Loucy (cell line): ENCODE results near the gene BCL2.

Experiments
- H2AFZ ChIP-seq: fragments of 200-600 bp; sonication (generic); 2 replicates; pipeline ENCODE4 v1.6.0; 2016; ENCODE audit warnings: antibody characterized with exemption, mild to moderate bottlenecking, low read length, moderate library complexity
- H3F3A ChIP-seq: fragments of 200-600 bp; 2 replicates; pipeline ENCODE4 v1.6.0; 2016; ENCODE audit warnings: antibody characterized with exemption, low read depth, mild to moderate bottlenecking
- H3K27me3 ChIP-seq: fragments of 200-600 bp; sonication (generic); 2 replicates; pipeline ENCODE4 v1.6.1; 2014; ENCODE audit warnings: low read length, mild to moderate bottlenecking; ENCODE audit not compliant: insufficient read depth, poor library complexity, severe bottlenecking
- H3K36me3 ChIP-seq: fragments of 200-600 bp; sonication (generic); 2 replicates; pipeline ENCODE4 v1.6.1; 2016; ENCODE audit warnings: low read length; ENCODE audit not compliant: insufficient read depth
- H3K4me1 ChIP-seq: fragments of 200-600 bp; sonication (generic); 2 replicates; pipeline ENCODE4 v1.5.1; 2014; ENCODE audit warnings: low read length, mild to moderate bottlenecking; ENCODE audit not compliant: insufficient read depth, poor library complexity, severe bottlenecking
- H3K4me2 ChIP-seq: fragments of 200-600 bp; sonication (generic); 2 replicates; pipeline ENCODE4 v1.6.0; 2014; ENCODE audit warnings: antibody characterized with exemption, low read length, low read depth, mild to moderate bottlenecking; ENCODE audit not compliant: poor library complexity, severe bottlenecking
- H3K4me3 ChIP-seq: fragments of 200-600 bp; sonication (generic); 2 replicates; pipeline ENCODE4 v1.5.1; 2014; ENCODE audit warnings: low read length, mild to moderate bottlenecking, mixed read lengths; ENCODE audit not compliant: poor library complexity, severe bottlenecking
- H3K79me2 ChIP-seq: fragments of 200-600 bp; sonication (generic); 2 replicates; pipeline ENCODE4 v1.6.1; 2014; ENCODE audit warnings: low read length; ENCODE audit not compliant: insufficient read depth
- H3K9ac ChIP-seq: fragments of 200-600 bp; sonication (generic); 2 replicates; pipeline ENCODE4 v1.6.0; 2014; ENCODE audit warnings: mild to moderate bottlenecking, low read depth, low read length, moderate library complexity; ENCODE audit not compliant: poor library complexity, severe bottlenecking
- H3K9me2 ChIP-seq: fragments of 200-600 bp; sonication (generic); replicated peaks from 2 replicates; pipeline ENCODE4 v1.6.1; 2016; ENCODE audit warnings: low read depth, low read length, mixed read lengths
- H3K9me3 ChIP-seq: fragments of 200-600 bp; sonication (generic); 2 replicates; pipeline ENCODE4 v1.6.1; 2014; ENCODE audit warnings: mild to moderate bottlenecking, antibody characterized with exemption, low read length, low read depth; ENCODE audit not compliant: insufficient read depth
- H4K20me1 ChIP-seq: fragments of 200-600 bp; sonication (generic); 2 replicates; pipeline ENCODE4 v1.6.0; 2014; ENCODE audit warnings: antibody characterized with exemption, low read length, mild to moderate bottlenecking; ENCODE audit not compliant: insufficient read depth, poor library complexity, severe bottlenecking
- EZH2phosphoT487 ChIP-seq: fragments of 200-600 bp; IDR thresholded peaks from 2 replicates; pipeline ENCODE4 v1.6.1; 2018; ENCODE audit warnings: antibody characterized with exemption, mild to moderate bottlenecking, moderate library complexity, borderline replicate concordance
- TF ChIP-seq, protein P1 (sequence below): fragments of 200-600 bp; sonication (generic); conservative IDR thresholded peaks from 2 replicates; pipeline ENCODE4 v1.5.1; 2014; ENCODE audit warnings: mild to moderate bottlenecking, antibody characterized with exemption, low read length

BCL2 gene

DNA sequence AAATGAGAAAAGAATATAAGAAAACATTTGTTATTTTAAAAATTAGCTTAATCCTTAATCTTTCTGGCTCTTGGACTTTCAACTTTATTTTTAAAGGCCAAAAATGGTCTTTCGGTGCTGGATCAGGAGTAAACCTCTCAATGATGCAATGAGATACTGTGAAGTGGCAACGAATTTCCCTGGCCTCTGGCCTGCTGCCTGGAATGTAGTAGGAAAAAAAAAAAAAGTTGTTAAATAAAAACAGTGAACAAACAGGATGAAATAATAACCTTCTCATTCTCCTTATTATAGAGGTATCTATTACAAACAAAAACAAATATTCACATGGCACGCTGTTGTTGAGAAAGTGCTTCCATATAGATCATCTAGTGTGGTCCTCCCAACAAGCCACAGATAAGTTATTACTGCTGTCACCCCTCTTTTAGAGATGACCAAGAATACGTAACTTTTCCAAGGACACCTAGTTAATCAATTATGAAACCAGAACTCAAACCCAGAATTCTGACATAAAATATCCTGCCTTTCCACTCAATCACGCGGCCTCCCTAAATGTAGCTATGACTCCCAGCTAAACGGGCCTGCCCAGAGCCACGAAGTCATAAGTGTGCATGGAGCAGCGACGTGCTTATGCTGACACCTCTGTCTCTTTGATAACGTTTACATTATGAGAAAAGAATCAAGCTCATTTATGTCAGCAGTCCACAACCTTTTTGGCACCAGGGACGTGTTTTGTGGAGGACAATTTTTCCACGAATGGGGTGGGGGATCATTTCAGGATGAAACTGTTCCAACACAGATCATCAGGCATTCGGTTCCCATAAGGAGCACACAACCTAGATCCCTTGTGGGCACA lies 170.9 kb downstream of the BCL2 start:
- Histone ChIP-seq H3K79me2 (peaks cover 49% of the 10 kb centered on the region), H3K36me3 (no peaks in the 10 kb centered on the region; the same call in 1 of the 2 replicates), H3K4me3 (no peak overlapping the region), H3K4me1 (peaks cover 29% of the 10 kb centered on the region), H3K4me2 (no peak overlapping the region), H3F3A (no peaks in the 10 kb centered on the region), H3K9ac (no peak overlapping the region), H4K20me1 (no peaks in the 10 kb centered on the region), H3K9me2 (no peaks in the 10 kb centered on the region), H2AFZ (no peak overlapping the region), H3K27me3 (no peaks in the 10 kb centered on the region), H3K9me3 (no peaks in the 10 kb centered on the region)
- TF ChIP-seq, protein P1, sequence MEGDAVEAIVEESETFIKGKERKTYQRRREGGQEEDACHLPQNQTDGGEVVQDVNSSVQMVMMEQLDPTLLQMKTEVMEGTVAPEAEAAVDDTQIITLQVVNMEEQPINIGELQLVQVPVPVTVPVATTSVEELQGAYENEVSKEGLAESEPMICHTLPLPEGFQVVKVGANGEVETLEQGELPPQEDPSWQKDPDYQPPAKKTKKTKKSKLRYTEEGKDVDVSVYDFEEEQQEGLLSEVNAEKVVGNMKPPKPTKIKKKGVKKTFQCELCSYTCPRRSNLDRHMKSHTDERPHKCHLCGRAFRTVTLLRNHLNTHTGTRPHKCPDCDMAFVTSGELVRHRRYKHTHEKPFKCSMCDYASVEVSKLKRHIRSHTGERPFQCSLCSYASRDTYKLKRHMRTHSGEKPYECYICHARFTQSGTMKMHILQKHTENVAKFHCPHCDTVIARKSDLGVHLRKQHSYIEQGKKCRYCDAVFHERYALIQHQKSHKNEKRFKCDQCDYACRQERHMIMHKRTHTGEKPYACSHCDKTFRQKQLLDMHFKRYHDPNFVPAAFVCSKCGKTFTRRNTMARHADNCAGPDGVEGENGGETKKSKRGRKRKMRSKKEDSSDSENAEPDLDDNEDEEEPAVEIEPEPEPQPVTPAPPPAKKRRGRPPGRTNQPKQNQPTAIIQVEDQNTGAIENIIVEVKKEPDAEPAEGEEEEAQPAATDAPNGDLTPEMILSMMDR: no peak
- no peak for TF ChIP-seq EZH2phosphoT487

- H3K4me2 ChIP-seq: no peak overlapping the region
- H2AFZ ChIP-seq: no peak overlapping the region
- no peak overlapping the region for H3K4me3 ChIP-seq
- H3K9me3 ChIP-seq: no peaks in the 10 kb centered on the region
- no peak for TF ChIP-seq EZH2phosphoT487
- TF ChIP-seq, protein P1: no peak
- no peak overlapping the region for H3K9ac ChIP-seq
- H3K79me2 ChIP-seq: peaks cover 52% of the 10 kb centered on the region
- H3K9me2 ChIP-seq: no peaks in the 10 kb centered on the region
- H3F3A ChIP-seq: no peaks in the 10 kb centered on the region
- no peaks in the 10 kb centered on the region for H3K27me3 ChIP-seq
- H3K36me3 ChIP-seq: no peaks in the 10 kb centered on the region; the same call in 1 of the 2 replicates
- H3K4me1 ChIP-seq: peaks cover 29% of the 10 kb centered on the region
- no peaks in the 10 kb centered on the region for H4K20me1 ChIP-seq
Measured at GRCh38 chr18:63147973-63148372, 171.6 kb downstream of the BCL2 start.

- H3K4me1 ChIP-seq: peaks cover 26% of the 10 kb centered on the region
Measured at GRCh38 chr18:63146828-63147409, 172.7 kb downstream of the BCL2 start.

More at GRCh38 chr18:63146828-63147409, 172.7 kb downstream of the BCL2 start:
- no peak overlapping the region for H3K9ac ChIP-seq
- no peaks in the 10 kb centered on the region; the same call in 1 of the 2 replicates for H3K36me3 ChIP-seq
- no peak for TF ChIP-seq EZH2phosphoT487
- TF ChIP-seq, protein P1: no peak
- H2AFZ ChIP-seq: no peak overlapping the region
- H3K27me3 ChIP-seq: no peaks in the 10 kb centered on the region
- no peak overlapping the region for H3K4me2 ChIP-seq
- no peak overlapping the region for H3K4me3 ChIP-seq
- H3K9me2 ChIP-seq: no peaks in the 10 kb centered on the region
- H3F3A ChIP-seq: no peaks in the 10 kb centered on the region
- H3K79me2 ChIP-seq: peaks cover 58% of the 10 kb centered on the region
- H3K9me3 ChIP-seq: no peaks in the 10 kb centered on the region
- no peaks in the 10 kb centered on the region for H4K20me1 ChIP-seq
